Measurements from ENCODE around the gene SCN5A. TPM values are rescaled to one million over a fixed set of nuclear protein-coding genes. Genes with fewer than 3 reads are reported as not detected.

SCN5A gene
- total RNA-seq, 1 donor from 2014 or later, result 3.9 TPM

DNA sequence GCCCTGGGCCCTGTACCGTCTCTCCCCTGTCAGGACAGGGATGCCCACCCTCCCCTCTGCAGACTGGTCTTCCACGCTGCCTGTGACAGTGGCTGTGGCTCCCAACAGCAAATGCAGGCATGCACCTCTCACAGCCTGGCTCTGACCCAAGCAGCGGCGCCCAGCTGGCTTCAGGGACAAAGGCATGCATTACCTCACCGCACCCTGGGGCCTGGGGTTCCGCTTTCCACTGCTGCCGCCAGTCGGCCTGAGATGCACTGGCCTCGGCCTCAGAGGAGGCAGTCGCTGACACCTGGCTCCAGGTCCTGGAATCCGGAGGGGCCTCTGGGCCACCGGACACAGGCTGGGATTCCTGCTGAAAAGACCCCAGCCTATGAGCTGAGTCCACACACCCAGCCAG is 70.3 kb downstream of the SCN5A start:
- Mint-ChIP-seq H3K27me3 (ENCODE audit: insufficient read depth, low read depth) (peaks cover 12% of the 10 kb centered on the region), H3K36me3 (no peaks in the 10 kb centered on the region), H3K9me3 (peaks cover 3% of the 10 kb centered on the region), H3K4me1 (peaks cover 4% of the 10 kb centered on the region), H3K4me3 (no peak overlapping the region), H3K27ac (no peak overlapping the region)
- Histone ChIP-seq H2AFZ (replicated peaks) (no peak overlapping the region), H3K36me3 (no peaks in the 10 kb centered on the region), H3K79me2 (ENCODE audit: low read depth) (no peaks in the 10 kb centered on the region), H3K27ac (no peak overlapping the region), H3K9me3 (ENCODE audit: low read depth) (no peaks in the 10 kb centered on the region), H3K4me2 (no peak overlapping the region), H4K20me1 (ENCODE audit: low read depth) (no peaks in the 10 kb centered on the region), H3K9ac (no peak overlapping the region), H3F3A (ENCODE audit: low read depth) (no peaks in the 10 kb centered on the region), H3K4me3 (no peak overlapping the region), H3K27me3 (no peaks in the 10 kb centered on the region), H3K4me1 (no peaks in the 10 kb centered on the region)
- no peak for TF ChIP-seq EZH2phosphoT487 (IDR thresholded peaks at IDR 0.05)
- TF ChIP-seq EZH2 (IDR thresholded peaks at IDR 0.05), result no peak
- peak; percentile 35 for DNase-seq (ENCODE audit: low spot score)

DNA sequence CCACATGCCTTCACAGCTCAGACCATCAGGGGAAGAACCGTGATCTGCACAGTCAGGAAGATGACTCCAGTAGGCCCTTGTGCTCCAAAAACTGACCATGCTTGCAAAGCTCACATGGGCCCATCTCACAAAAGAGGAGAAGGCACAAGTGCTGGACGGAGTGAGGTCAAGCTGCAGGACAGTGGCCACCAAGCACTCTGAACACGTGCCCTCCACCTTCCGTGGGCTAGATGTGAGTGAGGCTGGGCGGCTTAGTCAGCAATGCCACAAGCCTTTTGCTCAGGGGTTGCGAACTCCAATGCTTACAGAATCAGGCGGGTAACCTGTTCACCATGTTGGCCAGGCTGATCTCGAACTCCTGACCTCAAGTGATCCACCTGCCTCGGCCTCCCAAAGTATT is 70.9 kb downstream of the SCN5A start:
- H3K36me3 ChIP-seq, result no peaks in the 10 kb centered on the region
- no peak overlapping the region for H3K9ac ChIP-seq
- no peaks in the 10 kb centered on the region for H4K20me1 ChIP-seq (ENCODE audit: low read depth)
- H2AFZ ChIP-seq (replicated peaks), result no peak overlapping the region
- Mint-ChIP-seq H3K4me1 (peaks cover 4% of the 10 kb centered on the region), H3K27me3 (ENCODE audit: insufficient read depth, low read depth) (peaks cover 12% of the 10 kb centered on the region), H3K9me3 (peaks cover 3% of the 10 kb centered on the region), H3K4me3 (no peak overlapping the region), H3K36me3 (no peaks in the 10 kb centered on the region), H3K27ac (no peak overlapping the region)
- H3K9me3 ChIP-seq (ENCODE audit: low read depth), result no peaks in the 10 kb centered on the region
- no peaks in the 10 kb centered on the region for H3K4me1 ChIP-seq
- no peaks in the 10 kb centered on the region for H3F3A ChIP-seq (ENCODE audit: low read depth)
- DNase-seq (ENCODE audit: low spot score), result no peak
- H3K4me3 ChIP-seq, result no peak overlapping the region
- H3K79me2 ChIP-seq (ENCODE audit: low read depth), result no peaks in the 10 kb centered on the region
- no peak overlapping the region for H3K27ac ChIP-seq
- H3K4me2 ChIP-seq, result no peak overlapping the region
- no peaks in the 10 kb centered on the region for H3K27me3 ChIP-seq
- TF ChIP-seq EZH2phosphoT487 (IDR thresholded peaks at IDR 0.05), result no peak
- TF ChIP-seq, protein P1, sequence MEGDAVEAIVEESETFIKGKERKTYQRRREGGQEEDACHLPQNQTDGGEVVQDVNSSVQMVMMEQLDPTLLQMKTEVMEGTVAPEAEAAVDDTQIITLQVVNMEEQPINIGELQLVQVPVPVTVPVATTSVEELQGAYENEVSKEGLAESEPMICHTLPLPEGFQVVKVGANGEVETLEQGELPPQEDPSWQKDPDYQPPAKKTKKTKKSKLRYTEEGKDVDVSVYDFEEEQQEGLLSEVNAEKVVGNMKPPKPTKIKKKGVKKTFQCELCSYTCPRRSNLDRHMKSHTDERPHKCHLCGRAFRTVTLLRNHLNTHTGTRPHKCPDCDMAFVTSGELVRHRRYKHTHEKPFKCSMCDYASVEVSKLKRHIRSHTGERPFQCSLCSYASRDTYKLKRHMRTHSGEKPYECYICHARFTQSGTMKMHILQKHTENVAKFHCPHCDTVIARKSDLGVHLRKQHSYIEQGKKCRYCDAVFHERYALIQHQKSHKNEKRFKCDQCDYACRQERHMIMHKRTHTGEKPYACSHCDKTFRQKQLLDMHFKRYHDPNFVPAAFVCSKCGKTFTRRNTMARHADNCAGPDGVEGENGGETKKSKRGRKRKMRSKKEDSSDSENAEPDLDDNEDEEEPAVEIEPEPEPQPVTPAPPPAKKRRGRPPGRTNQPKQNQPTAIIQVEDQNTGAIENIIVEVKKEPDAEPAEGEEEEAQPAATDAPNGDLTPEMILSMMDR (IDR thresholded peaks at IDR 0.05), result no peak
- TF ChIP-seq EZH2 (IDR thresholded peaks at IDR 0.05), result no peak

DNA sequence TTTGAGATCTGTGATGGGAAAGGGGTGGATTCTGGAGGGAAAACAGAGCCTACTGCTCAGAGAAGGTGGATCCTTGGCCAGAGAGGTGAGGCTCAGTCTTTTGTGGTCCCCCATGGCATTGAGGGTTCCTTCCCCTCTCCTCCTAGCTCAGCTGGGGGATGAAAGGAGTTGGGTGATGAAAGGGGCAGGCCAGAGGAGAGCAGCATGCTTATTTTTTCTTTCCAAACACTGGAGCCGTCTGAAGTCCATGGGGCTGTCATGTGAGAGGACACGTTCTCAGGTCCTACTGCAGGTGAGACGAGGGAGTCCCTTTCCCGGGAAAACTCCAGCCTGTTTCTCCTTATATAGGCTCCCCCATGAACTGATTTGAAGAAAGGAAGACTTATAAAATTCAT is 71.4 kb downstream of the SCN5A start:
- Mint-ChIP-seq H3K9me3 (peaks cover 5% of the 10 kb centered on the region), H3K27me3 (ENCODE audit: insufficient read depth, low read depth) (peaks cover 12% of the 10 kb centered on the region), H3K36me3 (no peaks in the 10 kb centered on the region), H3K27ac (no peak overlapping the region), H3K4me3 (no peak overlapping the region), H3K4me1 (peaks cover 4% of the 10 kb centered on the region)
- TF ChIP-seq, protein P1 (IDR thresholded peaks at IDR 0.05), result no peak
- TF ChIP-seq EZH2phosphoT487 (IDR thresholded peaks at IDR 0.05) (no peak), EZH2 (IDR thresholded peaks at IDR 0.05) (no peak)
- H2AFZ ChIP-seq (replicated peaks), result no peak overlapping the region
- H3K79me2 ChIP-seq (ENCODE audit: low read depth), result no peaks in the 10 kb centered on the region
- H3K36me3 ChIP-seq, result no peaks in the 10 kb centered on the region
- DNase-seq (ENCODE audit: low spot score), result no peak
- H3K9ac ChIP-seq, result no peak overlapping the region
- H4K20me1 ChIP-seq (ENCODE audit: low read depth), result no peaks in the 10 kb centered on the region
- no peaks in the 10 kb centered on the region for H3F3A ChIP-seq (ENCODE audit: low read depth)
- H3K4me2 ChIP-seq, result no peak overlapping the region
- no peak overlapping the region for H3K4me3 ChIP-seq
- H3K27me3 ChIP-seq, result no peaks in the 10 kb centered on the region
- no peaks in the 10 kb centered on the region for H3K4me1 ChIP-seq
- H3K27ac ChIP-seq, result no peak overlapping the region
- no peaks in the 10 kb centered on the region for H3K9me3 ChIP-seq (ENCODE audit: low read depth)

DNA sequence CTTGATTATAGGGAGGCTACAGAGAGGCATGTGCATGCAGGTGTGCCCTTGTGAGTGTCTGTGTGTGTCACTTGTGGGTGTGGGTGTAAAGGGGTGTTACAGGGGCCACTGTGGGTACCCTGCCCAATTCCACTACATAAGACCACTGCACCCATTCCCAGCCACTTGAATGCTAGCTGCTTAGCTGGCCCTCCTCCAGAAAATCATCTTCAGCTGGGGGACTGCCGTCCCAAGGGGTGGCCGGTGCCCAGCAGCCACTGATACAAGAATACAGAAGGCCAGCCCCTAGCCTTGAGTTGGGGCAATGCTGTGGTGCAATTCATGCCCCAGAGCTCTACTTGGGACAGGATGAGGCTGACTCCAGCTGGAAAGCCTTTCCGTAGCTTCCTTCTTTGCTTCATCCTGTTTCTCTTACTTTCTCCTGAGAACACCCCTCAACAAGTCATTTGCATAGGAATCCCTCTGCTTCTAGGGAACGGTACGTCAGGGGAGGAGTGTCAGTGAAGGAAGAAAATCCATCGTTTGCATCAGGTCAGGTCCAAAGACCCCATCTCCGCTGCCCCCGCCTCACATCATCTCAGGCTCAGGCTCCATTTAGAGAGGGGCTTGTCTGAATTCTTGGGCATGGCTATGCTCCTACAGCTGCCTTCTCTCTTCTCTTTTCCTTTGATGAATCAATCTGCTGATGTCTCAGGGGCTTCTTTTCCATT is 72.0 kb downstream of the SCN5A start:
- H3K4me1 ChIP-seq, result no peaks in the 10 kb centered on the region
- Mint-ChIP-seq H3K4me1 (peaks cover 4% of the 10 kb centered on the region), H3K9me3 (peaks cover 5% of the 10 kb centered on the region), H3K4me3 (no peak overlapping the region), H3K27ac (no peak overlapping the region), H3K36me3 (no peaks in the 10 kb centered on the region), H3K27me3 (ENCODE audit: insufficient read depth, low read depth) (peaks cover 12% of the 10 kb centered on the region)
- no peaks in the 10 kb centered on the region for H3K27me3 ChIP-seq
- DNase-seq (ENCODE audit: low spot score), result no peak
- H3K4me3 ChIP-seq, result no peak overlapping the region
- H3K4me2 ChIP-seq, result no peak overlapping the region
- H3K79me2 ChIP-seq (ENCODE audit: low read depth), result no peaks in the 10 kb centered on the region
- no peaks in the 10 kb centered on the region for H3K9me3 ChIP-seq (ENCODE audit: low read depth)
- H3K27ac ChIP-seq, result no peak overlapping the region
- H3F3A ChIP-seq (ENCODE audit: low read depth), result no peaks in the 10 kb centered on the region
- TF ChIP-seq, protein P1 (IDR thresholded peaks at IDR 0.05), result no peak
- no peak for TF ChIP-seq EZH2 (IDR thresholded peaks at IDR 0.05)
- no peak for TF ChIP-seq EZH2phosphoT487 (IDR thresholded peaks at IDR 0.05)
- no peak overlapping the region for H3K9ac ChIP-seq
- H3K36me3 ChIP-seq, result no peaks in the 10 kb centered on the region
- no peak overlapping the region for H2AFZ ChIP-seq (replicated peaks)
- H4K20me1 ChIP-seq (ENCODE audit: low read depth), result no peaks in the 10 kb centered on the region
